Epithelial cell of esophagus (primary cell): ENCODE measurements around the gene PARD3.

Experiments
- DNase-seq: peaks from one replicate; pipeline ENCODE4 v3.0.0; 2010; ENCODE audit warnings: low read depth
- H3K4me3 ChIP-seq: 2 replicates; pipeline ENCODE4 v1.5.1; 2011; ENCODE audit warnings: mild to moderate bottlenecking, low read length, control low read depth
- CTCF ChIP-seq: IDR thresholded peaks from 2 replicates; pipeline ENCODE4 v1.5.1; 2011; ENCODE audit warnings: low read depth, mild to moderate bottlenecking, low read length, control low read depth, inconsistent platforms; ENCODE audit not compliant: insufficient read depth; ENCODE audit errors: missing control alignments

Gene PARD3

GRCh38 chr10:34698979-34699378 is 116.1 kb downstream of the PARD3 start:
- TF ChIP-seq CTCF = no peak
- DNase-seq = peak; percentile 84
- H3K4me3 ChIP-seq = no peak overlapping the region

- no peak for TF ChIP-seq CTCF
- no peak overlapping the region for H3K4me3 ChIP-seq
- DNase-seq = no peak
Measured at GRCh38 chr10:34698248-34698831, 116.8 kb downstream of the PARD3 start.

- TF ChIP-seq CTCF = no peak
- H3K4me3 ChIP-seq = no peak overlapping the region
- DNase-seq = no peak
Measured at GRCh38 chr10:34697351-34698247, 117.5 kb downstream of the PARD3 start.

GRCh38 chr10:34696423-34696822 is 118.7 kb downstream of the PARD3 start:
- TF ChIP-seq CTCF = no peak
- peak; percentile 85 for DNase-seq
- no peak overlapping the region for H3K4me3 ChIP-seq

- no peak for TF ChIP-seq CTCF
- DNase-seq = peak; percentile 57
- H3K4me3 ChIP-seq = no peak overlapping the region
Measured at GRCh38 chr10:34690383-34691049, 124.6 kb downstream of the PARD3 start.

GRCh38 chr10:34689053-34689452 is 126.0 kb downstream of the PARD3 start:
- no peak overlapping the region for H3K4me3 ChIP-seq
- no peak for DNase-seq
- no peak for TF ChIP-seq CTCF
